Sciatic nerve (tissue), 2 donors: Measurements from ENCODE around the gene FARP1. TPM values are rescaled to one million over a fixed set of nuclear protein-coding genes. Genes with fewer than 3 reads are reported as not detected.

ENCODE experiments used
- ATAC-seq: fragments of 200-7000 bp; cut with Tn5 transposase; one replicate; pipeline ENCODE4 v1.9.1; 2020; ENCODE audit warnings: mild to moderate bottlenecking, moderate library complexity
- DNase-seq: peaks from one replicate; pipeline ENCODE4 v3.0.0-alpha.2; 2020; ENCODE audit warnings: low spot score
- intact Hi-C: fragments of 100-400 bp; cut with DNase I; formaldehyde crosslinking; loops from one replicate; pipeline ENCODE4 v1.14.2; 2022
- total RNA-seq: library from RNA; stranded (reverse); fragmentation: NEBNext Ultra II Directional; extraction: Animal tissue kit (Norgen Biotek cat#: 25700); gene quantifications from one replicate; pipeline ENCODE4 v1.2.1, GENCODE V29; 2021
- donor health status: DM: no; HTN: no; CAD: no.
- donor health status: DM: no; HTN: no; CAD: no.

FARP1 gene
- total RNA-seq, 1 donor from 2014 or later, result 35.4 TPM

GRCh38 chr13:98169331-98169730, 26.4 kb downstream of the FARP1 start:
- intact Hi-C loops, result no loop called here
- no peak for DNase-seq

GRCh38 chr13:98171900-98172589, 29.2 kb downstream of the FARP1 start:
- ATAC-seq (peak; percentile 57), DNase-seq (no peak)
- intact Hi-C loops, result no loop called here

More at GRCh38 chr13:98169331-98169730, 26.4 kb downstream of the FARP1 start:
- ATAC-seq, result no peak

- DNase-seq, result no peak
- intact Hi-C loops, result no loop called here
- ATAC-seq, result peak; percentile 51
Observed at GRCh38 chr13:98172590-98173422, 29.9 kb downstream of the FARP1 start.

- intact Hi-C loops, result no loop called here
- ATAC-seq (peak; percentile 55), DNase-seq (no peak)
Observed at GRCh38 chr13:98173431-98174152, 30.7 kb downstream of the FARP1 start.

- no peak for DNase-seq
- ATAC-seq, result peak; percentile 21
- intact Hi-C loops, result no loop called here
Observed at GRCh38 chr13:98174307-98174706, 31.4 kb downstream of the FARP1 start.

GRCh38 chr13:98175043-98175442, 32.1 kb downstream of the FARP1 start:
- DNase-seq (no peak), ATAC-seq (peak; percentile 47)
- intact Hi-C loops, result no loop called here

- ATAC-seq, result no peak
- no peak for DNase-seq
- intact Hi-C loops, result no loop called here
Observed at GRCh38 chr13:98175823-98176222, 32.9 kb downstream of the FARP1 start.

GRCh38 chr13:98176777-98177608, 34.1 kb downstream of the FARP1 start, which contains the start of gene RNF113B:
Gene RNF113B, minus strand, starts transcription at chr13:98177269. Its CDS starts 33 bp downstream, at chr13:98177236.
- intact Hi-C loops, result no loop called here
- ATAC-seq (no peak), DNase-seq (no peak)

GRCh38 chr13:98180092-98180491, 37.2 kb downstream of the FARP1 start:
- no peak for DNase-seq
- intact Hi-C loops, result no loop called here
- no peak for ATAC-seq

- ATAC-seq, result no peak
- no peak for DNase-seq
- intact Hi-C loops, result no loop called here
Observed at GRCh38 chr13:98181111-98181815, 38.4 kb downstream of the FARP1 start.

GRCh38 chr13:98182153-98182552, 39.3 kb downstream of the FARP1 start:
- DNase-seq (no peak), ATAC-seq (no peak)
- intact Hi-C loops, result no loop called here

- intact Hi-C loops, result no loop called here
- no peak for DNase-seq
- no peak for ATAC-seq
Observed at GRCh38 chr13:98182589-98182988, 39.7 kb downstream of the FARP1 start.

GRCh38 chr13:98184792-98185191, 41.9 kb downstream of the FARP1 start:
- no peak for DNase-seq
- ATAC-seq, result no peak
- intact Hi-C loops, result no loop called here

- DNase-seq (no peak), ATAC-seq (no peak)
- intact Hi-C loops, result no loop called here
Observed at GRCh38 chr13:98187155-98187964, 44.5 kb downstream of the FARP1 start.

GRCh38 chr13:98187965-98188261, 45.0 kb downstream of the FARP1 start:
- intact Hi-C loops, result no loop called here
- ATAC-seq (no peak), DNase-seq (no peak)

- no peak for ATAC-seq
- intact Hi-C loops, result no loop called here
- no peak for DNase-seq
Observed at GRCh38 chr13:98188544-98189166, 45.8 kb downstream of the FARP1 start.

- ATAC-seq (no peak), DNase-seq (no peak)
- intact Hi-C loops, result no loop called here
Observed at GRCh38 chr13:98189841-98190505, 47.1 kb downstream of the FARP1 start.
